Measurements from ENCODE around the gene PSMC1.

Gene PSMC1

DNA sequence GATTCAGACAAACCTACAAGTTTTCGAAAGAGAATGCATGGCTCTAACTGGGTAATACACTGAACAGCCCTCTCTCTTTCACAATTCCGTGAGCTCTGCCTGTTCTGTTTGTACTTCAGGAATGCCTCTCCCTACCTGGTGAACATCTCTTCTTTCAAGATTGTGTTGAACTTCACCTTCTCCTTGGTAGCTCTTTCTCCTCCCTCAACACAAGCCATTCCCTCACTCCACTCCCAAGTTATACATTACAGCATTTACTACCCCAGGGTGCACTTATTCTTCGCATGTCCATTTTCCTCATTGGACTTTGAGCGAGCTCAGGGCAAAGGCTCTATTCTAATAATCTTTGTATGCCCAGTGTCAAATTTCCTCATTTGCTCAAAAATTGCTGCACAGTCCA, 47.1 kb downstream of the PSMC1 start:
- Histone ChIP-seq H3K27me3 (ENCODE audit: control insufficient read depth in 1 of 2, insufficient read depth in 2 of 2, low read length in 2 of 2) (no peaks in the 10 kb centered on the region), H3K9ac (ENCODE audit: low read length in 2 of 2) (no peak overlapping the region), H3K36me3 (ENCODE audit: control insufficient read depth in 2 of 2, insufficient read depth in 2 of 2, low read length in 2 of 2) (peaks cover 6 to 7% of the 10 kb centered on the region in 2 donors), H3K27ac (ENCODE audit: low read length) (no peak overlapping the region), H3K4me1 (ENCODE audit: control insufficient read depth, insufficient read depth, low read length) (peaks cover 14% of the 10 kb centered on the region), H3K9me3 (ENCODE audit: control insufficient read depth in 2 of 2, low read length in 2 of 2) (no peaks in the 10 kb centered on the region), H3K4me3 (ENCODE audit: low read length in 2 of 2) (no peak overlapping the region)

GRCh38 chr14:90304502-90304901, 48.1 kb downstream of the PSMC1 start:
- Histone ChIP-seq H3K4me1 (ENCODE audit: control insufficient read depth, insufficient read depth, low read length) (peaks cover 10% of the 10 kb centered on the region), H3K27ac (ENCODE audit: low read length) (no peak overlapping the region), H3K9ac (ENCODE audit: low read length in 2 of 2) (no peak overlapping the region), H3K36me3 (ENCODE audit: control insufficient read depth in 2 of 2, insufficient read depth in 2 of 2, low read length in 2 of 2) (peaks cover 6 to 11% of the 10 kb centered on the region in 2 donors), H3K4me3 (ENCODE audit: low read length in 2 of 2) (no peak overlapping the region), H3K9me3 (ENCODE audit: control insufficient read depth in 2 of 2, low read length in 2 of 2) (no peaks in the 10 kb centered on the region), H3K27me3 (ENCODE audit: control insufficient read depth in 1 of 2, insufficient read depth in 2 of 2, low read length in 2 of 2) (no peaks in the 10 kb centered on the region)

DNA sequence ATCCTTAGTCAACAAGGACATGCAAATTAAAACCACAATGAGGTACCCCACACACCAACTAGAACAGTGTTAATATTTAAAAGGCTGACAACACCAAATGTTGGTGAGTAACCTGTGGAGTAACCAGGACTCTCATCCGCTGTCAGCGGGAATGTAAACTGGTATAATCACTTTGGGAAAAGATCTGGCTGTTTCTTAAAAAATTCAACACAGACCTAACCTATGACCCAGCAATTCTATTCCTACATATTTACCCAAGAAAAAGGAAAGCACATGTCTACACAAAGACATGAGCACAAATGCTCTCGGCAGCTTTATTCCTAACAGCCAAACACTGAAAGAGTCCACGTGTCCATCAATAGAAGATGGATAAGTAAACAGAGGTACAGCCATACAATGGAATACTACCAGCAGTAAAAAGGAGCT, 48.8 kb downstream of the PSMC1 start:
- no peak overlapping the region for H3K27ac ChIP-seq (ENCODE audit: low read length)
- H3K4me3 ChIP-seq (ENCODE audit: low read length in 2 of 2) = no peak overlapping the region
- no peak overlapping the region for H3K9ac ChIP-seq (ENCODE audit: low read length in 2 of 2)
- no peaks in the 10 kb centered on the region for H3K9me3 ChIP-seq (ENCODE audit: control insufficient read depth in 2 of 2, low read length in 2 of 2)
- H3K27me3 ChIP-seq (ENCODE audit: control insufficient read depth in 1 of 2, insufficient read depth in 2 of 2, low read length in 2 of 2) = no peaks in the 10 kb centered on the region
- H3K4me1 ChIP-seq (ENCODE audit: control insufficient read depth, insufficient read depth, low read length) = peaks cover 10% of the 10 kb centered on the region
- H3K36me3 ChIP-seq (ENCODE audit: control insufficient read depth in 2 of 2, insufficient read depth in 2 of 2, low read length in 2 of 2) = peaks cover 11 to 17% of the 10 kb centered on the region in 2 donors

DNA sequence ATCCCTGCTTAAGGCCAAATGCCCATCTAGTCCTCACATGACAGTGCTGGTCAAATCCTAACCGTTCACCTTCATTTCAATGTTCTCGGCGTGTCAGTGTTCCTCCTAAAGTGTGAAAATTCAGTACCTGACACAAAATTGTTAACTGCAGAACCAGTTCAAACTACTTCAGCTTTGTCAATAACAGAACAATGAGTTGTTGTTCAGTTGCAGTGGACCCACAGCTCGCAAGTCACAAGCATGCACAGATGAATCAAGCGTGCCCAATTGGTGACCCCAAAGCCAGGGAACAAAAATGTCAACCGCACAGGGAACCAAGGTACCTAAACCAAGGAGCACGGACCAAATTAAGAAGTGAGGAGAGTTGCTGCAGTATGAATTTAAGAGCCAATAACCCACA, 52.2 kb downstream of the PSMC1 start:
- H3K4me1 ChIP-seq (ENCODE audit: control insufficient read depth, insufficient read depth, low read length) = no peaks in the 10 kb centered on the region
- peaks cover 23 to 32% of the 10 kb centered on the region in 2 donors for H3K36me3 ChIP-seq (ENCODE audit: control insufficient read depth in 2 of 2, insufficient read depth in 2 of 2, low read length in 2 of 2)
- H3K27ac ChIP-seq (ENCODE audit: low read length) = no peak overlapping the region
- no peaks in the 10 kb centered on the region for H3K9me3 ChIP-seq (ENCODE audit: control insufficient read depth in 2 of 2, low read length in 2 of 2)
- no peak overlapping the region for H3K9ac ChIP-seq (ENCODE audit: low read length in 2 of 2)
- no peaks in the 10 kb centered on the region for H3K27me3 ChIP-seq (ENCODE audit: control insufficient read depth in 1 of 2, insufficient read depth in 2 of 2, low read length in 2 of 2)
- H3K4me3 ChIP-seq (ENCODE audit: low read length in 2 of 2) = no peak overlapping the region

DNA sequence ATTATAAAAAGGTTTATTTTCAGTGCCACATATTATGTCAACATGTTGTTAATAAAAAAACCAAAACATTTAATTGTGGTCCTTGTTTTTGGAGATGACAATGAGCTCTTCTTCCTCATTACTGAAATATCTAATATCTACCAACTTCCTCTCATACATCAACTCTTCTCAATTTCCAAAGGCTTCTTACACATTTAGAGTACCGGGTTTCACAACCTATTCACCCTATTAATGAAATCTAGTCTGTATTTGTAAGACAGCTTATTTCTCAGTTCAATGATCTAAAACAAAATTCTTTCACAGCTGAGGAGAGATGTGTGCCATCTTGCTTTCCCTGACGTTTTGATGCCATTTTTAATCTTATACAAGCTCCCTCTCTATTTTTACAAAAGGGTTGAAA, 60.9 kb downstream of the PSMC1 start:
- Histone ChIP-seq H3K4me1 (ENCODE audit: control insufficient read depth, insufficient read depth, low read length) (no peaks in the 10 kb centered on the region), H3K4me3 (ENCODE audit: low read length in 2 of 2) (no peak overlapping the region), H3K27me3 (ENCODE audit: control insufficient read depth in 1 of 2, insufficient read depth in 2 of 2, low read length in 2 of 2) (no peaks in the 10 kb centered on the region), H3K36me3 (ENCODE audit: control insufficient read depth in 2 of 2, insufficient read depth in 2 of 2, low read length in 2 of 2) (peaks cover 25% of the 10 kb centered on the region in 2 donors), H3K27ac (ENCODE audit: low read length) (no peak overlapping the region), H3K9ac (ENCODE audit: low read length in 2 of 2) (no peak overlapping the region), H3K9me3 (ENCODE audit: control insufficient read depth in 2 of 2, low read length in 2 of 2) (no peaks in the 10 kb centered on the region)

GRCh38 chr14:90318016-90318415, 61.7 kb downstream of the PSMC1 start:
- Histone ChIP-seq H3K36me3 (ENCODE audit: control insufficient read depth in 2 of 2, insufficient read depth in 2 of 2, low read length in 2 of 2) (peaks cover 21 to 24% of the 10 kb centered on the region in 2 donors), H3K4me3 (ENCODE audit: low read length in 2 of 2) (no peak overlapping the region), H3K9me3 (ENCODE audit: control insufficient read depth in 2 of 2, low read length in 2 of 2) (no peaks in the 10 kb centered on the region), H3K4me1 (ENCODE audit: control insufficient read depth, insufficient read depth, low read length) (no peaks in the 10 kb centered on the region), H3K27ac (ENCODE audit: low read length) (no peak overlapping the region), H3K9ac (ENCODE audit: low read length in 2 of 2) (no peak overlapping the region), H3K27me3 (ENCODE audit: control insufficient read depth in 1 of 2, insufficient read depth in 2 of 2, low read length in 2 of 2) (no peaks in the 10 kb centered on the region)

DNA sequence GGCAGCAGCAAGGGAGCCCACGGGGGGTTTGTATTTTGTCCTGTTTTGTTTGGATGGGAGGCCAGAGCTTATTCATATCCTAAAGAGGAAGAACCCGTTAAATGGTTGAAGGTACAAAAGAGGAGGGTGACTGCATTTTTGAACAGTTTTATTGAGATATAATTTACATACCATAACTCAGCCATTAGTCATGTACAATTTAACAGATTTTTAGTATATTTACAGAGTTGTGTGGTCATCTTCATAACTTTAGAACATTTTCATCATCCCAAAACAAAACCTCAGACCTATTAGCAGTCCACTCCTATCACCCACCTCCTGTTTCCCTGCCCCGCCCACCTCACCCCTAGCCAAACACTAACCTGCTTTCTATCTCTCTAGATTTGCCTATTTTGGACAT, 62.8 kb downstream of the PSMC1 start:
- no peak overlapping the region for H3K4me3 ChIP-seq (ENCODE audit: low read length in 2 of 2)
- no peaks in the 10 kb centered on the region for H3K27me3 ChIP-seq (ENCODE audit: control insufficient read depth in 1 of 2, insufficient read depth in 2 of 2, low read length in 2 of 2)
- H3K4me1 ChIP-seq (ENCODE audit: control insufficient read depth, insufficient read depth, low read length) = no peaks in the 10 kb centered on the region
- no peaks in the 10 kb centered on the region for H3K9me3 ChIP-seq (ENCODE audit: control insufficient read depth in 2 of 2, low read length in 2 of 2)
- no peak overlapping the region for H3K27ac ChIP-seq (ENCODE audit: low read length)
- peaks cover 15 to 16% of the 10 kb centered on the region in 2 donors for H3K36me3 ChIP-seq (ENCODE audit: control insufficient read depth in 2 of 2, insufficient read depth in 2 of 2, low read length in 2 of 2)
- H3K9ac ChIP-seq (ENCODE audit: low read length in 2 of 2) = no peak overlapping the region

GRCh38 chr14:90319634-90320541, 63.5 kb downstream of the PSMC1 start:
- Histone ChIP-seq H3K4me3 (ENCODE audit: low read length in 2 of 2) (no peak overlapping the region), H3K9ac (ENCODE audit: low read length in 2 of 2) (no peak overlapping the region), H3K36me3 (ENCODE audit: control insufficient read depth in 2 of 2, insufficient read depth in 2 of 2, low read length in 2 of 2) (peaks cover 14% of the 10 kb centered on the region in 2 donors), H3K27me3 (ENCODE audit: control insufficient read depth in 1 of 2, insufficient read depth in 2 of 2, low read length in 2 of 2) (no peaks in the 10 kb centered on the region), H3K4me1 (ENCODE audit: control insufficient read depth, insufficient read depth, low read length) (no peaks in the 10 kb centered on the region), H3K27ac (ENCODE audit: low read length) (no peak overlapping the region), H3K9me3 (ENCODE audit: control insufficient read depth in 2 of 2, low read length in 2 of 2) (no peaks in the 10 kb centered on the region)

GRCh38 chr14:90321891-90322290, 65.5 kb downstream of the PSMC1 start:
- Histone ChIP-seq H3K27ac (ENCODE audit: low read length) (no peak overlapping the region), H3K9ac (ENCODE audit: low read length in 2 of 2) (no peak overlapping the region), H3K9me3 (ENCODE audit: control insufficient read depth in 2 of 2, low read length in 2 of 2) (no peaks in the 10 kb centered on the region), H3K36me3 (ENCODE audit: control insufficient read depth in 2 of 2, insufficient read depth in 2 of 2, low read length in 2 of 2) (peaks cover 4 to 6% of the 10 kb centered on the region in 2 donors), H3K27me3 (ENCODE audit: control insufficient read depth in 1 of 2, insufficient read depth in 2 of 2, low read length in 2 of 2) (no peaks in the 10 kb centered on the region), H3K4me1 (ENCODE audit: control insufficient read depth, insufficient read depth, low read length) (no peaks in the 10 kb centered on the region), H3K4me3 (ENCODE audit: low read length in 2 of 2) (no peak overlapping the region)

Measured in stomach smooth muscle (tissue), 2 donors.